OCI-LY1 (cell line): ENCODE measurements around the gene APOBEC2.

Experiments
- H2AFZ ChIP-seq: fragments of 200-600 bp; sonication (generic), shearing (Covaris generic); 2 replicates; pipeline ENCODE4 v1.6.0; 2014; ENCODE audit warnings: antibody characterized with exemption, mild to moderate bottlenecking, low read length
- H3F3A ChIP-seq: fragments of 200-600 bp; sonication (generic), shearing (Covaris generic); 2 replicates; pipeline ENCODE4 v1.6.0; 2014; ENCODE audit warnings: mild to moderate bottlenecking, antibody characterized with exemption, low read length, moderate library complexity; ENCODE audit not compliant: insufficient read depth
- H3K27ac ChIP-seq: fragments of 200-600 bp; sonication (generic); 2 replicates; pipeline ENCODE4 v1.5.1; 2014; ENCODE audit warnings: low read length, mixed run types, mild to moderate bottlenecking, low read depth; ENCODE audit not compliant: poor library complexity, severe bottlenecking
- H3K27me3 ChIP-seq: fragments of 200-600 bp; sonication (generic); 2 replicates; pipeline ENCODE4 v1.6.0; 2014; ENCODE audit warnings: antibody characterized with exemption, mild to moderate bottlenecking, low read length, moderate library complexity; ENCODE audit not compliant: insufficient read depth
- H3K36me3 ChIP-seq: fragments of 200-600 bp; sonication (generic); 2 replicates; pipeline ENCODE4 v1.6.1; 2014; ENCODE audit warnings: mild to moderate bottlenecking, antibody characterized with exemption, low read length, moderate library complexity, mixed read lengths; ENCODE audit not compliant: insufficient read depth
- H3K4me1 ChIP-seq: fragments of 200-600 bp; sonication (generic); 2 replicates; pipeline ENCODE4 v1.5.1; 2014; ENCODE audit warnings: mild to moderate bottlenecking, low read length, moderate library complexity; ENCODE audit not compliant: insufficient read depth, severe bottlenecking
- H3K4me2 ChIP-seq: fragments of 200-600 bp; sonication (generic), shearing (Covaris generic); 2 replicates; pipeline ENCODE4 v1.6.1; 2014; ENCODE audit warnings: low read length
- H3K4me3 ChIP-seq: fragments of 200-600 bp; sonication (generic); 2 replicates; pipeline ENCODE4 v1.5.1; 2014; ENCODE audit warnings: low read length, low read depth, mild to moderate bottlenecking, mixed read lengths; ENCODE audit not compliant: poor library complexity, severe bottlenecking
- H3K79me2 ChIP-seq: fragments of 200-600 bp; shearing (Covaris generic); 2 replicates; pipeline ENCODE4 v1.6.1; 2016; ENCODE audit warnings: mixed run types, low read length, mixed read lengths; ENCODE audit not compliant: insufficient read depth
- H3K9ac ChIP-seq: fragments of 200-600 bp; sonication (generic), shearing (Covaris generic); 2 replicates; pipeline ENCODE4 v1.6.1; 2014; ENCODE audit warnings: mild to moderate bottlenecking, low read length, mixed read lengths
- H3K9me2 ChIP-seq: fragments of 200-600 bp; sonication (generic), shearing (Covaris generic); 2 replicates; pipeline ENCODE4 v1.6.1; 2014; ENCODE audit warnings: low read depth, mild to moderate bottlenecking, low read length, mixed read lengths
- H3K9me3 ChIP-seq: fragments of 200-600 bp; shearing (Covaris generic); 2 replicates; pipeline ENCODE4 v1.6.1; 2014; ENCODE audit warnings: low read length, mixed read lengths
- H4K20me1 ChIP-seq: fragments of 200-600 bp; sonication (generic), shearing (Covaris generic); 2 replicates; pipeline ENCODE4 v1.6.0; 2016; ENCODE audit warnings: mild to moderate bottlenecking, low read length; ENCODE audit not compliant: insufficient read depth
- EZH2 ChIP-seq: fragments of 200-600 bp; sonication (generic), shearing (Covaris generic); IDR thresholded peaks from 2 replicates; pipeline ENCODE4 v1.8.0; 2017; ENCODE audit warnings: borderline replicate concordance, mixed run types, mild to moderate bottlenecking, antibody characterized with exemption, low read length, moderate library complexity, mixed read lengths
- TF ChIP-seq, protein P1 (sequence below): fragments of 200-600 bp; sonication (generic), shearing (Covaris generic); IDR thresholded peaks from 2 replicates; pipeline ENCODE4 v1.5.1; 2017; ENCODE audit warnings: mild to moderate bottlenecking, antibody characterized with exemption, low read length, moderate library complexity, mixed read lengths

APOBEC2 gene

GRCh38 chr6:41077536-41077935, 24.5 kb downstream of the APOBEC2 start:
- Histone ChIP-seq H3F3A (no peaks in the 10 kb centered on the region), H3K4me2 (no peak overlapping the region), H3K36me3 (peaks cover 44% of the 10 kb centered on the region), H2AFZ (no peak overlapping the region), H3K9ac (no peak overlapping the region), H3K4me1 (peaks cover 65% of the 10 kb centered on the region), H3K27me3 (no peaks in the 10 kb centered on the region), H3K4me3 (no peak overlapping the region), H3K9me2 (no peaks in the 10 kb centered on the region), H3K27ac (no peak overlapping the region), H3K9me3 (no peaks in the 10 kb centered on the region), H3K79me2 (peaks cover 71% of the 10 kb centered on the region), H4K20me1 (0 out of 2 replicates have a peak, but pooled peaks cover 2% of the 10 kb centered on the region)
- TF ChIP-seq, protein P1, sequence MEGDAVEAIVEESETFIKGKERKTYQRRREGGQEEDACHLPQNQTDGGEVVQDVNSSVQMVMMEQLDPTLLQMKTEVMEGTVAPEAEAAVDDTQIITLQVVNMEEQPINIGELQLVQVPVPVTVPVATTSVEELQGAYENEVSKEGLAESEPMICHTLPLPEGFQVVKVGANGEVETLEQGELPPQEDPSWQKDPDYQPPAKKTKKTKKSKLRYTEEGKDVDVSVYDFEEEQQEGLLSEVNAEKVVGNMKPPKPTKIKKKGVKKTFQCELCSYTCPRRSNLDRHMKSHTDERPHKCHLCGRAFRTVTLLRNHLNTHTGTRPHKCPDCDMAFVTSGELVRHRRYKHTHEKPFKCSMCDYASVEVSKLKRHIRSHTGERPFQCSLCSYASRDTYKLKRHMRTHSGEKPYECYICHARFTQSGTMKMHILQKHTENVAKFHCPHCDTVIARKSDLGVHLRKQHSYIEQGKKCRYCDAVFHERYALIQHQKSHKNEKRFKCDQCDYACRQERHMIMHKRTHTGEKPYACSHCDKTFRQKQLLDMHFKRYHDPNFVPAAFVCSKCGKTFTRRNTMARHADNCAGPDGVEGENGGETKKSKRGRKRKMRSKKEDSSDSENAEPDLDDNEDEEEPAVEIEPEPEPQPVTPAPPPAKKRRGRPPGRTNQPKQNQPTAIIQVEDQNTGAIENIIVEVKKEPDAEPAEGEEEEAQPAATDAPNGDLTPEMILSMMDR, result no peak
- no peak for TF ChIP-seq EZH2

- Histone ChIP-seq H3K4me3 (no peak overlapping the region), H3K4me1 (peaks cover 65% of the 10 kb centered on the region), H3K36me3 (peaks cover 50% of the 10 kb centered on the region), H3K27ac (no peak overlapping the region), H3K9me3 (no peaks in the 10 kb centered on the region), H3K27me3 (no peaks in the 10 kb centered on the region), H4K20me1 (0 out of 2 replicates have a peak, but pooled peaks cover 2% of the 10 kb centered on the region), H2AFZ (no peak overlapping the region), H3K4me2 (no peak overlapping the region), H3K79me2 (peaks cover 71% of the 10 kb centered on the region), H3K9me2 (no peaks in the 10 kb centered on the region), H3F3A (no peaks in the 10 kb centered on the region), H3K9ac (no peak overlapping the region)
- TF ChIP-seq EZH2, result no peak
- TF ChIP-seq, protein P1, result no peak
Measured at GRCh38 chr6:41078101-41078500, 25.1 kb downstream of the APOBEC2 start.

GRCh38 chr6:41079080-41079479, 26.1 kb downstream of the APOBEC2 start:
- no peaks in the 10 kb centered on the region for H3K27me3 ChIP-seq
- no peak overlapping the region for H3K9ac ChIP-seq
- H3K79me2 ChIP-seq, result peaks cover 62% of the 10 kb centered on the region
- no peak overlapping the region for H3K27ac ChIP-seq
- H2AFZ ChIP-seq, result no peak overlapping the region
- H3K4me1 ChIP-seq, result peaks cover 63% of the 10 kb centered on the region
- TF ChIP-seq, protein P1, result no peak
- no peak for TF ChIP-seq EZH2
- no peaks in the 10 kb centered on the region for H3F3A ChIP-seq
- H3K4me2 ChIP-seq, result no peak overlapping the region
- 0 out of 2 replicates have a peak, but pooled peaks cover 5% of the 10 kb centered on the region for H4K20me1 ChIP-seq
- H3K9me3 ChIP-seq, result no peaks in the 10 kb centered on the region
- no peaks in the 10 kb centered on the region for H3K9me2 ChIP-seq
- H3K4me3 ChIP-seq, result no peak overlapping the region
- H3K36me3 ChIP-seq, result peaks cover 60% of the 10 kb centered on the region
